ENCODE data around the gene ADAM10.

DNA sequence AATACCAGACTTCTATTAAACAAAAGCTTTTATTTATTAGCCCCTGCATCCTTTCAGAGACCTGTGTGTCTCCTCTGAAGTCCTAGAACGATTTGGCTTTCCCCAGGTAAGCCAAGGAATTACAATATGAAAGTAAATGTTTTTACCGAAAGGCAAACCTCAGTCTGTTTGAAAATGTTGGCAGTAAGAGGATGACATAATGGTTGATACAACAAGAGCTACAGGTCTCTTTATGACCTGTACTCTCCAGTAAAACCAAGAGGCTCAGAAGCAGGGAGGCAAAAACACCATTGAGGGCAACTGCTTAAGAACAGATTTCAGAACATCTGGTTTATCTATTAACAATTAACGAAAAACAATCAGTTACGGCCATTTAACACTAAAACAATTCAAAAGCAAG is 107.8 kb downstream of the ADAM10 start:
- no peak for TF ChIP-seq EZH2 (IDR thresholded peaks at IDR 0.05; ENCODE audit: low read depth)
- TF ChIP-seq CTCF (conservative IDR thresholded peaks at IDR 0.05): no peak

All from PC-9 (cell line).